Measurements from ENCODE around the gene TRUB2.
"Not testable (repeated sequence)": the region's sequence is repeated elsewhere in the genome, so short reads cannot be mapped to it uniquely, and the experiment has no call there.

Gene TRUB2

GRCh38 chr9:128340691-128341434 is 18.6 kb upstream of the TRUB2 start:
- DNase-seq = peak; percentile 0

- peak; percentile 58 for DNase-seq
These were observed 17.8 kb upstream of the TRUB2 start, which contains the start of gene SLC27A4 for GRCh38 chr9:128339761-128340690. Gene SLC27A4, plus strand, starts transcription at chr9:128340527. Its CDS starts 2,606 bp downstream, at chr9:128343133.

- not testable (repeated sequence) for DNase-seq
These were observed 16.8 kb upstream of the TRUB2 start for GRCh38 chr9:128338852-128339614.

GRCh38 chr9:128337936-128338335 is 15.7 kb upstream of the TRUB2 start:
- DNase-seq = no peak

GRCh38 chr9:128335914-128336313 is 13.7 kb upstream of the TRUB2 start:
- DNase-seq = no peak

GRCh38 chr9:128335161-128335560 is 12.9 kb upstream of the TRUB2 start:
- no peak for DNase-seq

- no peak for DNase-seq
These were observed 11.2 kb upstream of the TRUB2 start for GRCh38 chr9:128333451-128333869.

GRCh38 chr9:128325629-128326028 is 3.4 kb upstream of the TRUB2 start:
- no peak for DNase-seq

GRCh38 chr9:128324401-128324800 is 2.2 kb upstream of the TRUB2 start:
- no peak for DNase-seq

GRCh38 chr9:128323791-128324190 is 1.5 kb upstream of the TRUB2 start:
- no peak for DNase-seq

- no peak for DNase-seq
These were observed 1.0 kb upstream of the TRUB2 start for GRCh38 chr9:128323212-128323730.

GRCh38 chr9:128321879-128322403 is 306 bp downstream of the TRUB2 start:
- no peak for DNase-seq

GRCh38 chr9:128321343-128321742 is 904 bp downstream of the TRUB2 start:
- no peak for DNase-seq

GRCh38 chr9:128317629-128318028 is 4.6 kb downstream of the TRUB2 start:
- DNase-seq = no peak

GRCh38 chr9:128316421-128316820 is 5.8 kb downstream of the TRUB2 start:
- no peak for DNase-seq

- DNase-seq = no peak
These were observed 7.5 kb downstream of the TRUB2 start for GRCh38 chr9:128314697-128315096.

GRCh38 chr9:128310461-128310860 is 11.8 kb downstream of the TRUB2 start:
- DNase-seq = no peak

- no peak for DNase-seq
These were observed 12.7 kb downstream of the TRUB2 start for GRCh38 chr9:128309551-128309950.

GRCh38 chr9:128304971-128305288 is 17.3 kb downstream of the TRUB2 start:
- DNase-seq = no peak

GRCh38 chr9:128304136-128304970 is 17.9 kb downstream of the TRUB2 start:
- DNase-seq = no peak
